Islet of Langerhans (tissue), 1 donor: Measurements from ENCODE around the gene MRGPRF.

Experiments used
- FAIRE-seq: peaks from one replicate; lab custom pipeline; 2011; peaks lifted over from hg19 to GRCh38; lab: Jason Lieb, UNC

MRGPRF gene

DNA sequence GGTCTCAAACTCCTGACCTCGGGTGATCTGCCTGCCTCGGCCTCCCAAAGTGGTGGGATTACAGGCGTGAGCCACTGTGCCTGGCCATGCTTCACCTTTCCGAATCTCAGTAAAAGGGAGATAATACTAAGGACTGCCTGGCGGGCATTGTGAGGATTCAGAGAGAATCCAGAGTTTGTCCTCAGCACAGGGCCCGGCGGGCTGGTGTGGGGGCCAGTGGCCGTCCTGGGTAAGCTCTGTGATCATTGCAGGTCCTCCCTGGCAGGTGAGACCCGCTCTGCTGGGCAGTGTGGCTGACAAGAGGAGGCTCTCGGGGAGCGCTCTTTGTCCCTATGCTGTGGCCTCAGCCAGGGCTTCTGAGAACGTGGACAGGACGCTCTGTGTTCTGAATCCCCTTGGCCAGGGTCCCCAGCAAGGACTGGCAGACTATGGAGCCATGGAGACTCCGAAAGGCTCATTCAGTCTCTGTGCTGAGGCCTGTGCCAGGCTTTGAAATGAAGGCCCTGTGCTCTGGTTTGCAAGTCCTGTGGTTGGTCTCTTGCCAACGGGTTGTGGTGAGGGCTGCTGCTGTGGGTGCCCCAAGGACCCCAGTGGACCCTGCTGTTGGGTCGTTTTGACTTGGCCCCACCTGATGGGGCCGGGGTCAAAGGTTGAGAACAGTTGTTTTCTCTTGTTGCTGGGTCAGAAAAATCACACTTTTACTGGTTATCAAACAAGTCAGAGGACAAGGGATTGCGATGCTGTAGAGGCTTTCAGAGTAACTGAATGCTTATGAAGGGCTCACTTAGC is 37.7 kb upstream of the MRGPRF start:
- FAIRE-seq, result no peak

- FAIRE-seq, result no peak
These were observed 36.4 kb upstream of the MRGPRF start for GRCh38 chr11:69049490-69049867.

DNA sequence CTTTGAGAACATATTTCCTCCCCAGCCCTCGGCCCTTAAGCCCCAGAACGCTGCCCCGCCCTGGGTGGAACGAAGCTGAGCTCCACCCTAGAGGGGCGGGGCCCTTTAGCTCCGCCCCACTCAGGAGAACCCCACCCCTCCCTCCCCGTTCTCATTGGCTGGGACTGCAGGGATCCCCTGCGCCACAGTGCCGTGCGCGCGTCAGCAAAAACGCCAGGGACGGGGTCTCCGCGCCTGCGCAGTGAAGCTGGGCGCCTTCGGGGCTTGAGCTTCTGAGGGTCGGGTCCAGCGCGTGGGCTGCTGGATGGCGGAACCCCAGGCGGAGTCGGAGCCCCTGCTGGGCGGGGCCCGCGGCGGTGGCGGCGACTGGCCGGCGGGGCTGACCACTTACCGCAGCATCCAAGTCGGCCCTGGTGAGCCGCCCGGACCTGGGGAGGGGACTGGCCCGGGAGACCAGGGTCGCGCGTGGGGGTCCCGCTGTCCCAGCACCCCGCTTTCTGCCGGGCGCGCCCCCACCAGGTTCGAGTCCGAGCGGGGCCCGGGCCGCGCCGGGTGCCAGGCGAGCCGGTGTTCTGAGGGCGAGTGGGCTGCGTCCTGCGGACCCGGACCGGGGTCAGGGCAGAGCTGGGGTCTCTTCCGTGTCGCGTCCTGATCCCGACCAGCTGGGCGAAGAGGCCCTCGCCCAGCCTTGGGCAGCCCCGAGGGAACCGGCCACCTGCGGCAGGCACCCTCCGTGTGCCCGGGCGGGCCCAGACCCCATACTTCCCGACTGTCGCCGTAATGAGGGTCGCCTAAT is 35.8 kb upstream of the MRGPRF start, which contains the start of gene TPCN2:
TPCN2 (plus strand) TSS at position 239 of the 796 bp plus-strand sequence; CDS start at position 305, 66 bp downstream.
- FAIRE-seq, result no peak

DNA sequence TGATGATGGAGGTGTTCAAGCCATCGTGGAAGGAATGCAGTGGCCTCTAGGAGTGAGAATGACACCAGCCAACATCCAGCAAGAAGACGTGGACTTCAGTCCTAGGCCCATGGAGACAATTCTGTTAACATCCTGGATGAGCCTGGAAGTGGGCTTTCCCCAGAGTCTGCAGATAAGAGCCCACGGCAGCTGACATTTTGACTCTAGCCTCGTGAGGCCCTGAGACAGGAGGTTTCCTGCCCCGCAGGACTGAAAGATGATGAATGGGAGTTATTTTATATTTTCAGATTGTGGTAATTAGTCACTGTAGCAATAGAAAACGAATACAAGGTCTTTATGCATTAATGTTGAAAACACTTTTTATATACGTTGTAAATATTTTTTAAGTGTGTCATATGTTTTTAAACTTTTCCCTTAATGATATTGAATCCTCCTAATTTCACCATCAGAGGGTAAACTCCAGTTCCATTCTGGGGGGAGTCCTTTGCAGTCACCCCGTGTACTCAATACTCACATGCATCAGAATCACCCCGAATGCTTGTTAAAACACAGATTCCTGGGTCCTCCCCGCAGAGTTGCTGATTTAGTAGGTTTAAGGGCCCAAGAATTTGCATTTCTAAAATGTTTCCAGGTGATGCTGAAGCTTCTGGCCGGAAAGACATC is 35.1 kb upstream of the MRGPRF start:
- FAIRE-seq, result no peak

GRCh38 chr11:69044111-69045013 is 31.3 kb upstream of the MRGPRF start:
- FAIRE-seq, result no peak

DNA sequence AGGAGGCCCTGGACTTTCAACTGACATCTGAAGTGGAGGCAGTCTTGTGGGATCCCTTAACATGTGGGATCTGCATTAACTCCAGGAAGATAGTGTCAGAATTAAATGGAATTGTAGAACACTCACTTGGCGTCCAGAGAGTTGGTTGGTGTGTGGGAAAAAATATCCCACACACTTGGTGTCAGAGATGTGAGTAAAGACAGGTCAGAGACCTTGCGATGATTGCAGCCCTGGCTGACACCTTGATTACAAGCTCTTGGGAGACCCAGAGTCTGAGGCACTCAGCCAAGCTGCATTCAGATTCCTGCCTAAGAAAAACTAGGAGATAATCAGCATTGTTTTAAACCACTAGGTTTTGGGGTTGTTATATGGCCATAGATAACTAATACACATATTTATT is 28.5 kb upstream of the MRGPRF start:
- FAIRE-seq, result no peak

- no peak for FAIRE-seq
These were observed 27.7 kb upstream of the MRGPRF start for GRCh38 chr11:69040581-69041260.

GRCh38 chr11:69040051-69040450 is 27.0 kb upstream of the MRGPRF start:
- FAIRE-seq, result no peak

DNA sequence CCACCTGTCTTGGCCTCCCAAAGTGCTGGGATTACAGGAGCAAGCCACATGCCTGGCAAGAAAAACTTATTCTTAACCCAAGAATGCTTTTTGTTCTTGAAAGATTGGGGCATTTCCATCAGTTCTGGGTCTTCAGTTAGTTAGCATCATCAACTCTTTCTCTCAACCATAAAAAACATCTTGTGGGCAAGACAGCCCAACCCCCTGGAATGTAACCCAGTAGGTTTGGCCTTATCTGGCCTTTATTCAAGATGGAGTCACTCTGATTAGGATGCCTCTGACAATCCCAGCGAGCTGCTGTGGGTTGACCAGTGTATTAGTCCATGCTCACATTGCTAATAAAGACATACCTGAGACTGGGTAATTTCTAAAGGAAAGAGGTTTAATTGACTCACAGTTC is 26.5 kb upstream of the MRGPRF start:
- FAIRE-seq, result no peak

DNA sequence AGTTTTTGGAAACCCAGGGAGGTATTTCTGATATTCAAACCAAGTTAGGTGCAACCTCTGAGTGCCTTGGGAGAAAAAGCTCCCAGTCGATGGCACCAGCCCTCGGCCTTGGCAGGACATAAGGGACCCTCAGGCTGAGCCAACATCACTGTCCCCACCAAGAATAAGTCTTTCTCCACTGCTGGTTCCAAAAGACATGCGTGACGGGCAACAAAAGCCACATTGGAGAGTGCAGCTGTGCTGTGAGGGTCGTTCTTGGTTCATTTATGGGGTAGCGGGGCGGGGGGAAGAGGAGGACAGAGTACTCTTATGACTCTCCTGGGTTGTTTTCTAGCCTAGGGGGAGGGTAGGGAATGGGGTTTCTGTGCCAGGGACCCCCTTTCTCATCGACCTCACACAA is 24.5 kb upstream of the MRGPRF start:
- FAIRE-seq, result no peak

GRCh38 chr11:69037074-69037473 is 24.0 kb upstream of the MRGPRF start:
- FAIRE-seq, result no peak

- FAIRE-seq, result no peak
These were observed 22.9 kb upstream of the MRGPRF start for GRCh38 chr11:69035946-69036340.

DNA sequence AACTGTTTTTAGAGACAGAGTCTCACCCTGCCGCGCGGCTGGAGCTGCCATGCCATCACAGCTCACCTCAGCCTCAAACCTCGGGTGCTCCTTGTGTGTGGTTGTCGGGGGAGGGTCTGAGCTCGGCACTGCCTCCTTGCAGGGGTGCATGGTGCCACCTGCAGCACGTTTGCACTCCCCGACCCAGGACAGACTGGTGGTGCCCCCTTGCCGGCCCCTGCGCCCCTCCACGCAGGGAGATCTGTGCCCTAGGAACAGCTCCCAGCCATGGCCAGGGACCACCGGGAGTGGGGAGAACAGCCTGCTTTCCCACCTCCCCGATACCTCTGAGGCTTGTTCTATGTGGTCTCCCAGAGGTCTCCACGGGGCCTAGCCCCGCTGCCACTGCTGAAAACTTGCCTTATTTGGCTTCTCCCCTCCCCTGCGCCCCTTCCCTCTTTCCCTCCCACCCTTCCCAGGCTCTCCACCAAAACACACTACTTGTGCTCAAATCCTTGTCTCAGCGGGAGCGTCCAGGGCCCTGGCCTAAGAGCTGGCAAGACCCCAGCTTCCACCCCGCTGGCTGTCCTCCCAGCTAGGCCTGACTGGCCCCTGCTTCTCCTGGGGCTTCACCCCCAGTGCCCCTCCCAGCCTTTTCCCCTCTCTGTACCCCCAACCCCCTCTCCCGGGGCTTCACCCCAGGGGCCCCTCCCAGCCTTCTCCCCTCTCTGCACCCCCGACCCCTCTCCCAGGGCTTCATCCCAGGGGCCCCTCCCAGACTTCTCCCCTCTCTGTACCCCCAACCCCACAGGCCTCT is 22.3 kb upstream of the MRGPRF start:
- FAIRE-seq, result no peak

DNA sequence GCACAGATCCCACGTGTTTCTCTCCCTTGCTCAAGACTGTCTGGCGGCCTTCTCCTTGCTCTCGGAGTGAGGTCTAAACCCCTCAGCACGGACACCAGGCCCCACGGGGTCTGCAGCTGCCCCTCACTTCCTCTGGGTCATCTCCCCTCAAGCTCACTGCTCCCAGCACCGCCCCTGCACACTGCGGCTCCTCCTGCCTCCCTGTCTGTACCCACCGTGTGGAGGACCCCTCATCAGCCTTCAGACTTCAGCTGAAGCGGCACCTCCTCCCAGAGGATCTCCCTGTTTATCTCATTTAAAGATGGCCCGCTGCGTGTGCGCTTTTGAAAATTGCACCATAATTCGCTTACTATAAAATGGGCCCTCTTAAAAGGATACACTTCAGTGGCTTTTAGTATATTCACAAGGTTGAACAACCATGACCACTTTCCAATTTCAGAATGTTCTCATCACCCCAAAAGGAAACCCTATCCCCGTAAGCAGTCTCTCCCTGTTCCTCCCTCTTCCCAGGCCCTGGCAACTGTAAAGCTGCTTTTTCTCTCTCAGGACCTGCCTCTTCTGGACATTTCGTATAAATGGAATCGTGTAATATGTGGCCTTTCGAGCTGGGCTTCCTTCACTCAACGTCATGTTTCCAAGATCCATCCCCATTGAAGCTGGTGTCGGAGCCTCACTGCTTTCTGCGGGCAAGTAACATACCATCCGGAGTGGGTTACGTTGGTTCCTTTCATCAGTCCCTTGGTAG is 21.2 kb upstream of the MRGPRF start:
- no peak for FAIRE-seq

DNA sequence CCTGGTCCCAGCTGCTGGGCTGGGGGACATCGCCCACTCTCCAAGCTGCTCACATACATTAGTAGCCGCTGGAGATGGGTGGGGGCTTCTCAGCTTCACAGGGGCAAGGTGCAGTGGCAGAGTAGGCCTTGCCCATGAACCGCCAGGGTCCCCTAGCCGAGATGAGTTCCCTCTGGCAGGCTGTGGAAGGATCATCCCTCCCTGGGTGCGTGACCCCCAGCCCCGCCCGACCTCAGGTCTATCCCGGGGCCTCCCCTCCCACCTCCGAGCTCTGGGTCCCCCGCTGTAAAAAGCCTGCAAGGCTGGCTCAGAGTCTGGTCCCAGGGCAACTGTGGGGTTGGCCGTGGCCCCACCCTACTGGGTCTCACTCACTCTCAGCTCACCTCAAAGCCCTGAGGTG is 20.4 kb upstream of the MRGPRF start:
- FAIRE-seq, result no peak

- FAIRE-seq, result no peak
These were observed 19.8 kb upstream of the MRGPRF start for GRCh38 chr11:69032833-69033232.

DNA sequence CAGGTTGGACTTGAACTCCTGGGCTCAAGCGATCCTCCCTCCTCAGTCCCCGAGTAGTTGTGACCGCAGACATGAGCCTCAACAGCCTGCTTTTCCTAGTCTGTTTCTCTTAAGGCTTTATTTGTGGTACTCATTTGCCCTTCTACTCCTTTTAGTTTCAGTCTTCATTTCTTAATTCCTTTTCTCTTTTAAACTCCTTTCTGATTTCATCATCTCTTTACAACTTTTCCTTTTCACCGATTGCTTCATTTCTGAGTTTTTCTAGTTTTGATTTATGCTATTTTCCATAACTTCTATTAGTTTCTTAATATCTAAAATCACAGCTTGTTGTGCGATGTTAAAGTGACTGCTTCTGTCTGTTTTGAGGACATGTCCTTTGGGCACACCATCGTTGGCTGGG is 17.3 kb upstream of the MRGPRF start:
- no peak for FAIRE-seq

- FAIRE-seq, result no peak
These were observed 14.8 kb upstream of the MRGPRF start for GRCh38 chr11:69027704-69028372.

DNA sequence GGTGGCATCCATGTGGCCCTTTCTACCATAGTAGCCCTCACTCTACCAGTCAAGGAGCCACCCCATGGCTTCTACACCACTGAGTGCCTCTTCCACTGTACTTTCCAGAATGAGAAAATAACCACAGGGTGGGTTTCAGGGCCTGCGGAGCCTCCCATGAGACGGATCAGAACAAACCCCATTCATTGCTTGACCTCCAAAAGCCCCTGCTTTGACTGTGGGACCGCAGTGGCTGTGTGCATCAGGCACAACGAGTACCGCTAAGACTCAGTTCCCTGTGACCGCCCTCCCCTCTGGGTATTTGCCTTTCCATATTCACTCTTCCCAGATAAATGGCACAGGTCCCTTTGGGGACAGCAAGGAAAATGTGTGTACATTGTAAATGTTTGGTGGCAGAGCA is 11.5 kb upstream of the MRGPRF start:
- FAIRE-seq, result no peak
